ENCODE measurements around the gene NF2.

- no peak for TF ChIP-seq CTCF (IDR thresholded peaks at IDR 0.05)
- TF ChIP-seq POLR2A (IDR thresholded peaks at IDR 0.05) = no peak
Measured at GRCh38 chr22:29715705-29716104, 112.3 kb downstream of the NF2 start.

Data from Peyer's patch (tissue), 4 donors.